Mesendoderm (in vitro differentiated cells): Measurements from ENCODE around the gene HIGD1C.

ENCODE experiments used
- DNase-seq: peaks from one replicate; pipeline ENCODE4 v3.0.0; 2013
- H2AK5ac ChIP-seq: 2 replicates; pipeline ENCODE4 v1.6.1; 2013; ENCODE audit warnings: low read length, inconsistent platforms
- H2BK120ac ChIP-seq: 2 replicates; pipeline ENCODE4 v1.6.1; 2013; ENCODE audit warnings: low read depth, mild to moderate bottlenecking, low read length, moderate library complexity, mixed read lengths
- H2BK15ac ChIP-seq: replicated peaks from 2 replicates; pipeline ENCODE4 v1.6.1; 2013; ENCODE audit warnings: low read depth, mild to moderate bottlenecking, moderate library complexity
- H2BK5ac ChIP-seq: 2 replicates; pipeline ENCODE4 v1.6.1; 2013; ENCODE audit warnings: low read length, inconsistent platforms
- H3K18ac ChIP-seq: 2 replicates; pipeline ENCODE4 v1.6.1; 2013; ENCODE audit warnings: mild to moderate bottlenecking, low read length, mixed read lengths
- H3K23ac ChIP-seq: one replicate; pipeline ENCODE4 v1.6.1; 2013; ENCODE audit warnings: low read length
- H3K27ac ChIP-seq: 2 replicates; pipeline ENCODE4 v1.5.1; 2013; ENCODE audit warnings: low read depth, mild to moderate bottlenecking, inconsistent platforms, low read length, moderate library complexity
- H3K27me3 ChIP-seq: 2 replicates; pipeline ENCODE4 v1.6.1; 2013; ENCODE audit warnings: low read length, control low read depth, mild to moderate bottlenecking, inconsistent platforms; ENCODE audit not compliant: insufficient read depth, poor library complexity
- H3K36me3 ChIP-seq: 2 replicates; pipeline ENCODE4 v1.6.1; 2013; ENCODE audit warnings: low read length, inconsistent platforms; ENCODE audit not compliant: control insufficient read depth, insufficient read depth
- H3K4ac ChIP-seq: one replicate; pipeline ENCODE4 v1.6.1; 2013; ENCODE audit warnings: low read depth, mild to moderate bottlenecking, low read length, moderate library complexity
- H3K4me1 ChIP-seq: 2 replicates; pipeline ENCODE4 v1.6.1; 2013; ENCODE audit warnings: low read depth, low read length, inconsistent platforms; ENCODE audit not compliant: control insufficient read depth
- H3K4me2 ChIP-seq: 2 replicates; pipeline ENCODE4 v1.6.1; 2013; ENCODE audit warnings: low read length
- H3K4me3 ChIP-seq: 2 replicates; pipeline ENCODE4 v1.5.1; 2013; ENCODE audit warnings: mild to moderate bottlenecking, low read length
- H3K56ac ChIP-seq: one replicate; pipeline ENCODE4 v1.6.1; 2013; ENCODE audit warnings: low read length
- H3K79me1 ChIP-seq: 2 replicates; pipeline ENCODE4 v1.6.1; 2013; ENCODE audit warnings: low read length, inconsistent platforms
- H3K79me2 ChIP-seq: 2 replicates; pipeline ENCODE4 v1.6.1; 2013; ENCODE audit warnings: mild to moderate bottlenecking, low read length; ENCODE audit not compliant: control insufficient read depth, insufficient read depth
- H3K9ac ChIP-seq: 2 replicates; pipeline ENCODE4 v1.6.1; 2013; ENCODE audit warnings: low read length, inconsistent platforms
- H4K5ac ChIP-seq: one replicate; pipeline ENCODE4 v1.6.1; 2013; ENCODE audit warnings: low read length
- H4K8ac ChIP-seq: one replicate; pipeline ENCODE4 v1.6.1; 2013; ENCODE audit warnings: low read depth, mild to moderate bottlenecking, control low read depth, low read length, moderate library complexity
- WGBS: extraction: QIAGEN DNeasy Blood & Tissue Kit; methylation state at CpG from one replicate; pipeline ENCODE4 v1.1.7; 2013; ENCODE audit warnings: low lambda C conversion rate, missing lambda C conversion rate; ENCODE audit not compliant: insufficient coverage; ENCODE audit errors: extremely low coverage; 5-methylcytosine and 5-hydroxymethylcytosine counted together

The HIGD1C gene

DNA sequence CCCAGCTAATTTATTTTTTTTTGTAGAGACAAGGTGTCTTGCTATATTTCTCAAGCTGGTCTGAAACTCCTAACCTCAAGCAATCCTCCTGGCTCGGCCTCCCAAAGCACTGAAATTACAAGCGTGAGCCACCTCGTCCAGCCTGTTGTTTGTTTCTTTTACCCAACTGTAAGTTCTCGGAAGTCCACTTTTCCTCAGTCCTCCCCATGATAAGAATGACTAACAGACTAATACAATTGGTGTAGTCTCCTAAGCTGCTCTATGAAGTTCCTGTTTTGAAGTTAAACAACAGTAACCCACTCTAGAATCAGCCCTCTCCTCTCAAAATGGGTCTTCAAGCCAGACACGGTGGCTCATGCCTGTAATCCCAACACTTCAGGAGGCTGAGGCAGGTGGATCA, 36.5 kb downstream of the HIGD1C start:
- Histone ChIP-seq H3K4me3 (no peak overlapping the region), H3K56ac (no peak overlapping the region), H3K18ac (no peak overlapping the region), H2BK120ac (no peak overlapping the region), H3K79me1 (no peaks in the 10 kb centered on the region), H4K8ac (no peak overlapping the region), H3K4me2 (no peak overlapping the region), H2BK5ac (no peak overlapping the region), H3K9ac (no peak overlapping the region), H3K27me3 (no peaks in the 10 kb centered on the region), H3K36me3 (peaks cover 8% of the 10 kb centered on the region), H3K4ac (no peak overlapping the region), H4K5ac (no peak overlapping the region), H2AK5ac (no peak overlapping the region), H2BK15ac (no peak overlapping the region), H3K27ac (no peak overlapping the region), H3K23ac (no peak overlapping the region), H3K4me1 (no peaks in the 10 kb centered on the region), H3K79me2 (no peaks in the 10 kb centered on the region)
- DNase-seq: no peak
- no CpG with 5 or more reads among the region's 5 CpGs for WGBS

GRCh38 chr12:50990147-50990727, 37.9 kb downstream of the HIGD1C start:
- Histone ChIP-seq H3K36me3 (peaks cover 8% of the 10 kb centered on the region), H2AK5ac (no peak overlapping the region), H3K56ac (no peak overlapping the region), H3K4ac (no peak overlapping the region), H2BK15ac (no peak overlapping the region), H3K4me2 (no peak overlapping the region), H4K5ac (no peak overlapping the region), H3K18ac (no peak overlapping the region), H3K4me3 (no peak overlapping the region), H2BK120ac (no peak overlapping the region), H2BK5ac (no peak overlapping the region), H3K27ac (no peak overlapping the region), H3K9ac (no peak overlapping the region), H3K4me1 (no peaks in the 10 kb centered on the region), H3K23ac (no peak overlapping the region), H3K27me3 (no peaks in the 10 kb centered on the region), H4K8ac (no peak overlapping the region), H3K79me2 (no peaks in the 10 kb centered on the region), H3K79me1 (no peaks in the 10 kb centered on the region)
- no CpG with 5 or more reads among the region's 4 CpGs for WGBS
- no peak for DNase-seq

DNA sequence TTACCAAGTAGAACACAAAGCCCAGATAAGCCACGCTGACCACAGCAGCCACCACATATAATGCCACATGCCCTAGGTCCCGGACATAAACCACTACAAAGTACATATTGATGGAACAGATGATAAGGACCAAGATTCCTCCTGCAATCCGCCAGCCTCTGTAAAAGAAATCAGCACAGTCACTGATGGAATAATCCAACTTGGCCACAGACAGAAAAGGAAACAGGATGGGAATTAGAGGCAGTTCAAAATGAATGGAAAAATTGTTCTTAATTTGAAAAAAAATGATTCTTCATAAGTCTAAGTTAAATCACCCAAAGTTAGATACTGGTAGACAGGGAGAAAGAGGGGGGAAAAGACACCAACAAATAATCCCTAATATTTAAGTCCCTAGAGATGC, 38.4 kb downstream of the HIGD1C start:
- no peak for DNase-seq
- Histone ChIP-seq H3K4me3 (no peak overlapping the region), H3K27me3 (no peaks in the 10 kb centered on the region), H3K36me3 (peaks cover 8% of the 10 kb centered on the region), H2BK5ac (no peak overlapping the region), H2AK5ac (no peak overlapping the region), H3K56ac (no peak overlapping the region), H2BK15ac (no peak overlapping the region), H3K23ac (no peak overlapping the region), H4K8ac (no peak overlapping the region), H3K27ac (no peak overlapping the region), H3K4me1 (no peaks in the 10 kb centered on the region), H3K4ac (no peak overlapping the region), H3K4me2 (no peak overlapping the region), H4K5ac (no peak overlapping the region), H3K18ac (no peak overlapping the region), H3K9ac (no peak overlapping the region), H3K79me1 (no peaks in the 10 kb centered on the region), H3K79me2 (no peaks in the 10 kb centered on the region), H2BK120ac (no peak overlapping the region)
- WGBS: no CpG with 5 or more reads among the region's 3 CpGs

DNA sequence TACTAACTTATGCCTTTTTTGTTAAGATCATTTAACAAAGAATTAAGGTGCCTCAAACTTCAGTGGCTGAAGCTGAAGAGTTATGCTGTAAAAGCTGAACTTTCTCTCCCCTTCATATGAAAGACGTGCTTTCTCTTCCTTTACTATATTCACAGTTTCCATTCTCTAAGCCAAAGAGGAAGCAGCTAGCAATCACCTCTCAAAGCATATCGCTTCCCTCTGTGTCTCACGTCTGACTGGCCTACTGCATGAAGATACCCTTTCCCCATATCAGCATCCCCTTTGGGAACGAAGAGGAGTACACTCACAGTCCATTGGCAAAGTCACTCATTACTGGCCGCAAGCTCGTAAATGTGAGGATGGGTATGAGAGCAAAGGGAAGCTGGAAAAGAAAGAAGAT, 38.9 kb downstream of the HIGD1C start:
- Histone ChIP-seq H3K4ac (no peak overlapping the region), H3K56ac (no peak overlapping the region), H2BK15ac (no peak overlapping the region), H3K27ac (no peak overlapping the region), H4K5ac (no peak overlapping the region), H3K18ac (no peak overlapping the region), H3K36me3 (peaks cover 8% of the 10 kb centered on the region), H3K27me3 (no peaks in the 10 kb centered on the region), H3K79me1 (no peaks in the 10 kb centered on the region), H3K4me3 (no peak overlapping the region), H3K9ac (no peak overlapping the region), H4K8ac (no peak overlapping the region), H3K4me2 (no peak overlapping the region), H2AK5ac (no peak overlapping the region), H2BK120ac (no peak overlapping the region), H3K79me2 (no peaks in the 10 kb centered on the region), H3K4me1 (no peaks in the 10 kb centered on the region), H3K23ac (no peak overlapping the region), H2BK5ac (no peak overlapping the region)
- WGBS: no CpG with 5 or more reads among the region's 6 CpGs
- DNase-seq: no peak

DNA sequence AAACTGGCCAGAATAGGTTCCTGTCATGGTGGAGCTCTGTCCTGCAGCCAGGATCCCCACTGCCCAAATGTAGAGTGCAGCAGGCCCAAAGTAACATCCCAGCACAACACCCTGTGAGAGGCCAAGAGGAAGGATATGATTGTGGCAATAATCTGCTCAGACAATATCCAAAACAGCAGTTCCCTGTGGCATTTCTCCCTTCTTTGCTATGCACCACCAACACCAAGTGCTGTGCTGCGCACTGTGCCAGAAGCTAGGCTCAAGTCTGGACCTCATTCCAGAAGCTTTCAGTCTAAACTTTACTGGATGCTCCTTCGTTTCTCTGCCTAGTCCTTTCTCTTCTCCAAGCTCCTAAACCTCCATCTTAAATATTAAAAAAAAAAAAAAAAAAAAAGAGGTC, 40.5 kb downstream of the HIGD1C start:
- H3K4me3 ChIP-seq: no peak overlapping the region
- no peak overlapping the region for H2AK5ac ChIP-seq
- H4K8ac ChIP-seq: no peak overlapping the region
- H2BK15ac ChIP-seq: no peak overlapping the region
- no peak overlapping the region for H3K27ac ChIP-seq
- no peaks in the 10 kb centered on the region for H3K79me1 ChIP-seq
- no peak overlapping the region for H2BK120ac ChIP-seq
- no peak for DNase-seq
- no peak overlapping the region for H3K4me2 ChIP-seq
- no peak overlapping the region for H3K18ac ChIP-seq
- H3K36me3 ChIP-seq: peaks cover 8% of the 10 kb centered on the region
- H3K9ac ChIP-seq: no peak overlapping the region
- H3K79me2 ChIP-seq: no peaks in the 10 kb centered on the region
- H3K23ac ChIP-seq: no peak overlapping the region
- no peak overlapping the region for H3K56ac ChIP-seq
- H3K27me3 ChIP-seq: no peaks in the 10 kb centered on the region
- no peaks in the 10 kb centered on the region for H3K4me1 ChIP-seq
- WGBS: no CpG with 5 or more reads among the region's 2 CpGs
- no peak overlapping the region for H2BK5ac ChIP-seq
- H3K4ac ChIP-seq: no peak overlapping the region
- H4K5ac ChIP-seq: no peak overlapping the region

DNA sequence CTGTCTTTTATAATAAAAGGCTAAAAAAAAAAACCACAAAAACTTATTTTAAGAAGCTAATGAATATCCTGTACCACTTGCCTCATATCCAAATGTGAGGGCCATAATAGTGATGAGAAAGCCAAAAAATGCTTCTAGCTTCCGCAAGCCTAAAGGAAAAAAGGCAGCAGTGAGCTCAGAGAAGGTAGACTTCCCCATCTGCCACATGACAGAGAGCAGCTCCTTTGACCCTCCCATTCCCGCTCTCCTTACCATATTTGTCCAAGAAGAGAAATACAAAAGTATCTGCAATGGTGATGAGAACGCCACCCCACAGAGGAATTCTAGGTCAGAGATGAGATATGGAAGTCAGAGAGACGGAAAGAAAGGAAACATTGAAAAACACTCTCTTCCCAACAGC, 46.7 kb downstream of the HIGD1C start:
- Histone ChIP-seq H3K36me3 (no peaks in the 10 kb centered on the region), H2BK5ac (no peak overlapping the region), H3K56ac (no peak overlapping the region), H3K18ac (no peak overlapping the region), H3K79me2 (no peaks in the 10 kb centered on the region), H3K4me2 (no peak overlapping the region), H3K4me1 (no peaks in the 10 kb centered on the region), H3K4ac (no peak overlapping the region), H2AK5ac (no peak overlapping the region), H3K27me3 (no peaks in the 10 kb centered on the region), H4K5ac (no peak overlapping the region), H3K27ac (no peak overlapping the region), H3K79me1 (no peaks in the 10 kb centered on the region), H3K4me3 (no peak overlapping the region), H3K23ac (no peak overlapping the region), H4K8ac (no peak overlapping the region), H3K9ac (no peak overlapping the region), H2BK15ac (no peak overlapping the region), H2BK120ac (no peak overlapping the region)
- DNase-seq: no peak
- WGBS: no CpG with 5 or more reads among the region's 4 CpGs
